Naive thymus-derived CD8-positive, alpha-beta T cell (primary cell): Measurements from ENCODE around the gene NEK5. TPM values are rescaled to one million over a fixed set of nuclear protein-coding genes. Genes with fewer than 3 reads are reported as not detected.

ENCODE experiments used
- ATAC-seq, 2 donors: fragments of 150-1000 bp; cut with Tn5 transposase in 1 of 2; sonication (Bioruptor Pico), chemical (Tn5 transposase) in 1 of 2; 1 replicate in 1 of 2; 2 replicates in 1 of 2; pipeline ENCODE4 v1.10.0; 2021; ENCODE audit warnings: mild to moderate bottlenecking in 2 of 2, moderate library complexity in 2 of 2
- POLR2A ChIA-PET: fragments of 350-600 bp; sonication (Branson Sonifier 250); formaldehyde crosslinking; loops from one replicate; lab custom pipeline; 2021; ENCODE audit warnings: antibody characterized with exemption; lab: Charles Lee
- DNase-seq, 10 donors: peaks; one replicate each; pipeline versions ENCODE4 v3.0.0 to v3.0.0-alpha.2; 2020 to 2022
- H3K27ac Mint-ChIP-seq, 10 donors: one replicate each; pipeline ENCODE4 v1.8.0; 2020 to 2022; ENCODE audit warnings: mild to moderate bottlenecking in 10 of 10, mixed read lengths in 10 of 10, moderate library complexity in 4 of 10, inconsistent platforms in 1 of 10
- H3K27me3 Mint-ChIP-seq, 5 donors: one replicate each; pipeline ENCODE4 v1.8.0; 2021 to 2022; ENCODE audit warnings: mixed read lengths in 5 of 5
- H3K36me3 Mint-ChIP-seq, 3 donors: one replicate each; pipeline ENCODE4 v1.8.0; 2020 to 2022; ENCODE audit warnings: mixed read lengths in 3 of 3, mild to moderate bottlenecking in 2 of 3, inconsistent platforms in 1 of 3
- H3K4me1 Mint-ChIP-seq, 4 donors: one replicate each; pipeline ENCODE4 v1.8.0; 2021 to 2022; ENCODE audit warnings: mixed read lengths in 4 of 4
- H3K4me3 Mint-ChIP-seq, 10 donors: one replicate each; pipeline ENCODE4 v1.8.0; 2020 to 2022; ENCODE audit warnings: mild to moderate bottlenecking in 10 of 10, mixed read lengths in 10 of 10, moderate library complexity in 6 of 10, inconsistent platforms in 1 of 10
- H3K9me3 Mint-ChIP-seq, 9 donors: one replicate each; pipeline ENCODE4 v1.8.0; 2020 to 2022; ENCODE audit warnings: mixed read lengths in 9 of 9, mild to moderate bottlenecking in 3 of 9, inconsistent platforms in 1 of 9, moderate library complexity in 1 of 9
- polyA plus RNA-seq, 3 donors: library from polyadenylated mRNA; unstranded; fragments of 300-500 nt; fragmentation: Illumina TruSeq; gene quantifications; one replicate each; pipeline ENCODE4 v1.2.3, GENCODE V29; 2021
- total RNA-seq, 8 experiments: library from RNA in 2 of 8; stranded (reverse) in 2 of 8; gene quantifications; one replicate each; pipeline ENCODE4 v1.2.3 and lab custom pipeline; 2021 to 2026

The NEK5 gene
- total and polyA plus RNA-seq, 5 experiments from 2014 or later = not detected

GRCh38 chr13:52025475-52026245 is 103.2 kb downstream of the NEK5 start:
- Mint-ChIP-seq H3K36me3 (peaks cover 55 to 85% (median 79%) of the 10 kb centered on the region in 3 donors), H3K4me3 (peak overlapping the region in 2 of 10 donors; percentile 19 to 22), H3K4me1 (peaks cover 23 to 44% (median 33%) of the 10 kb centered on the region in 4 donors), H3K27me3 (no peaks in the 10 kb centered on the region), H3K9me3 (peaks cover 6 to 39% (median 22%) of the 10 kb centered on the region in 9 donors), H3K27ac (peak overlapping the region in 1 of 10 donors; percentile 35)
- ATAC-seq (no peak), DNase-seq (no peak)
- POLR2A ChIA-PET = no interaction called here

- ATAC-seq (no peak), DNase-seq (no peak)
- Mint-ChIP-seq H3K9me3 (peaks cover 6 to 27% (median 20%) of the 10 kb centered on the region in 9 donors), H3K4me3 (peak within 1 kb of the TSS in 1 of 10 donors; percentile 19), H3K4me1 (peaks cover 21 to 46% (median 35%) of the 10 kb centered on the region in 4 donors), H3K36me3 (peaks cover 60 to 91% (median 82%) of the 10 kb centered on the region in 3 donors), H3K27me3 (no peaks in the 10 kb centered on the region), H3K27ac (no peak within 1 kb of the TSS)
- POLR2A ChIA-PET = no interaction called here
Measured at GRCh38 chr13:52024481-52024880, 104.4 kb downstream of the NEK5 start, which contains the start of gene UTP14C. Gene UTP14C, plus strand, starts transcription at chr13:52024691. Its CDS starts 4,114 bp downstream, at chr13:52028805.

GRCh38 chr13:52022356-52022755 is 106.5 kb downstream of the NEK5 start:
- H3K4me3 Mint-ChIP-seq = no peak overlapping the region
- peaks cover 42 to 88% (median 74%) of the 10 kb centered on the region in 3 donors for H3K36me3 Mint-ChIP-seq
- H3K4me1 Mint-ChIP-seq = peaks cover 18 to 59% (median 42%) of the 10 kb centered on the region in 4 donors
- H3K27me3 Mint-ChIP-seq = no peaks in the 10 kb centered on the region
- DNase-seq (no peak), ATAC-seq (no peak)
- POLR2A ChIA-PET = interaction anchor here (0.7 kb wide), 1 partner anchor 10 kb away, joined by 7 read pairs; no protein-coding TSS in a partner anchor
- no peak overlapping the region for H3K27ac Mint-ChIP-seq
- peaks cover 3 to 19% (median 12%) of the 10 kb centered on the region in 9 donors for H3K9me3 Mint-ChIP-seq

GRCh38 chr13:52020191-52020590 is 108.7 kb downstream of the NEK5 start:
- H3K4me1 Mint-ChIP-seq = peaks cover 9 to 55% (median 36%) of the 10 kb centered on the region in 4 donors
- peaks cover 20 to 81% (median 62%) of the 10 kb centered on the region in 3 donors for H3K36me3 Mint-ChIP-seq
- H3K27me3 Mint-ChIP-seq = no peaks in the 10 kb centered on the region
- ATAC-seq = no peak
- no peak for DNase-seq
- H3K4me3 Mint-ChIP-seq = no peak overlapping the region
- no peak overlapping the region for H3K27ac Mint-ChIP-seq
- POLR2A ChIA-PET = no interaction called here
- peaks cover 0 to under 1% (median 0%) of the 10 kb centered on the region in 9 donors for H3K9me3 Mint-ChIP-seq

GRCh38 chr13:52016296-52016695 is 112.6 kb downstream of the NEK5 start:
- Mint-ChIP-seq H3K4me3 (peak overlapping the region in 1 of 10 donors; percentile 34), H3K36me3 (peaks cover 11 to 48% (median 30%) of the 10 kb centered on the region in 3 donors), H3K27me3 (peaks cover 0 to under 1% (median 0%) of the 10 kb centered on the region in 5 donors), H3K4me1 (peaks cover 9 to 50% (median 41%) of the 10 kb centered on the region in 4 donors), H3K27ac (no peak overlapping the region), H3K9me3 (no peaks in the 10 kb centered on the region)
- POLR2A ChIA-PET = no interaction called here
- no peak for DNase-seq
- no peak for ATAC-seq

GRCh38 chr13:52012512-52012836 is 116.4 kb downstream of the NEK5 start:
- peaks cover 8 to 33% (median 33%) of the 10 kb centered on the region in 4 donors for H3K4me1 Mint-ChIP-seq
- peaks cover 0 to 16% (median 10%) of the 10 kb centered on the region in 3 donors for H3K36me3 Mint-ChIP-seq
- no peaks in the 10 kb centered on the region for H3K9me3 Mint-ChIP-seq
- POLR2A ChIA-PET = interaction anchor here (0.6 to 2.7 kb wide), 8 partner anchors 8 to 640 kb away, joined by 3 to 18 read pairs (median 5); partner anchors contain the start of genes INTS6 and SUGT1
- peaks cover 0 to 28% (median 5%) of the 10 kb centered on the region in 5 donors for H3K27me3 Mint-ChIP-seq
- ATAC-seq (peak in 1 of 2 donors; percentile 1), DNase-seq (no peak)
- peak overlapping the region; percentile 86 to 98 (median 96) for H3K27ac Mint-ChIP-seq
- peak overlapping the region; percentile 89 to 99 (median 99) for H3K4me3 Mint-ChIP-seq

GRCh38 chr13:52011632-52012511 is 117.0 kb downstream of the NEK5 start, which contains the start of gene ALG11:
Gene ALG11, plus strand, starts transcription at chr13:52012398. Its CDS starts 21 bp downstream, at chr13:52012419.
- Mint-ChIP-seq H3K4me3 (peak within 1 kb of the TSS; percentile 89 to 99 (median 99)), H3K9me3 (no peaks in the 10 kb centered on the region), H3K27me3 (peaks cover 0 to 30% (median 5%) of the 10 kb centered on the region in 5 donors), H3K27ac (peak within 1 kb of the TSS; percentile 86 to 98 (median 96)), H3K4me1 (peaks cover 8 to 28% (median 27%) of the 10 kb centered on the region in 4 donors), H3K36me3 (peaks cover 0 to 12% (median 9%) of the 10 kb centered on the region in 3 donors)
- ATAC-seq (peak; percentile 96 to 98), DNase-seq (peak; percentile 97 to 100 (median 99))
- POLR2A ChIA-PET = interaction anchor here (0.9 to 2.7 kb wide), 7 partner anchors 9 to 640 kb away, joined by 3 to 18 read pairs (median 5); partner anchors contain the start of genes INTS6 and SUGT1

GRCh38 chr13:52010890-52011631 is 117.8 kb downstream of the NEK5 start, which contains the start of gene ATP7B:
Gene ATP7B, minus strand, starts transcription at chr13:52011450. Its CDS starts 113 bp downstream, at chr13:52011337.
- Mint-ChIP-seq H3K4me1 (peaks cover 9 to 25% (median 21%) of the 10 kb centered on the region in 4 donors), H3K27me3 (peaks cover 0 to 30% (median 5%) of the 10 kb centered on the region in 5 donors), H3K9me3 (no peaks in the 10 kb centered on the region), H3K4me3 (peak within 1 kb of the TSS; percentile 89 to 99 (median 99)), H3K36me3 (peaks cover 0 to 6% (median 4%) of the 10 kb centered on the region in 3 donors), H3K27ac (peak within 1 kb of the TSS; percentile 86 to 98 (median 96))
- DNase-seq (peak in 6 of 10 donors; percentile 4 to 35 (median 26)), ATAC-seq (peak in 1 of 2 donors; percentile 18)
- POLR2A ChIA-PET = interaction anchor here (1.3 to 2.7 kb wide), 4 partner anchors 10 to 558 kb away, joined by 4 to 18 read pairs (median 5); partner anchors contain the start of gene INTS6

GRCh38 chr13:52009946-52010345 is 118.9 kb downstream of the NEK5 start:
- no peaks in the 10 kb centered on the region for H3K36me3 Mint-ChIP-seq
- POLR2A ChIA-PET = no interaction called here
- peaks cover 5 to 21% (median 15%) of the 10 kb centered on the region in 4 donors for H3K4me1 Mint-ChIP-seq
- H3K9me3 Mint-ChIP-seq = no peaks in the 10 kb centered on the region
- H3K4me3 Mint-ChIP-seq = peak overlapping the region in 9 of 10 donors; percentile 31 to 99 (median 54)
- H3K27ac Mint-ChIP-seq = no peak overlapping the region
- DNase-seq = no peak
- peaks cover 0 to 30% (median 5%) of the 10 kb centered on the region in 5 donors for H3K27me3 Mint-ChIP-seq
- ATAC-seq = no peak

- H3K9me3 Mint-ChIP-seq = no peaks in the 10 kb centered on the region
- H3K4me3 Mint-ChIP-seq = no peak overlapping the region
- no peak for ATAC-seq
- H3K4me1 Mint-ChIP-seq = peaks cover 5 to 9% (median 8%) of the 10 kb centered on the region in 4 donors
- POLR2A ChIA-PET = no interaction called here
- H3K36me3 Mint-ChIP-seq = no peaks in the 10 kb centered on the region
- no peak overlapping the region for H3K27ac Mint-ChIP-seq
- peaks cover 0 to 30% (median 5%) of the 10 kb centered on the region in 5 donors for H3K27me3 Mint-ChIP-seq
- no peak for DNase-seq
Measured at GRCh38 chr13:52006523-52007245, 122.2 kb downstream of the NEK5 start.
